ENCODE data around the gene ANXA5.

ANXA5 gene

DNA sequence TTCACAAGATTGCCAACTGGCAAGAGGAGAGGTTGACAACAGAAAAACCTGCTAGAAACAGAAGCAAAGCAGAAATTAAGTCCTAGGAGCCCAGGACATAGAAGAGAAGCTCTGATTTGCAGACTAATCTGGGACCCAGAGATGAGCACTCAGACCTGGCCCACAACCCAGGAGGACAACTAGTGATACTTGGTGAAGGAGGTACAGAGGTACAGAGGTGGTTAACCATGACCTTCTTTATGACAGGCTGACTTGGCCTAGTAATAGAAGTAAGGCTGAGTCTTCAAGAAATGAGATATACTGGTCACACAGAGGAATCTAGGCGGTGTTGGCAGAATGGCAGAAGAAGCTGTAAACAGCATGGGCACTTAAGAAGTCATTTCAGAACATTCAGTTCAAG is 43.6 kb downstream of the ANXA5 start:
- Histone ChIP-seq H3K27me3 (ENCODE audit: control insufficient read depth in 3 of 3, insufficient read depth in 3 of 3, low read depth in 1 of 3, low read length in 3 of 3) (no peaks in the 10 kb centered on the region), H3K27ac (replicated peaks; ENCODE audit: low read length) (no peak overlapping the region), H3K36me3 (replicated peaks in 1 of 2; ENCODE audit: control insufficient read depth in 2 of 2, insufficient read depth in 2 of 2, low read length in 2 of 2) (no peaks in the 10 kb centered on the region), H2BK12ac (ENCODE audit: low read length) (no peak overlapping the region), H3K18ac (ENCODE audit: low read length) (no peak overlapping the region), H3K4me2 (ENCODE audit: insufficient read depth, low read length, poor library complexity, severe bottlenecking) (no peak overlapping the region), H2BK5ac (ENCODE audit: low read length) (no peak overlapping the region), H3K4me1 (ENCODE audit: control insufficient read depth in 2 of 2, insufficient read depth in 1 of 2, low read depth in 1 of 2, low read length in 2 of 2) (peaks cover 0 to 3% of the 10 kb centered on the region in 2 donors), H3K14ac (ENCODE audit: low read length) (no peak overlapping the region), H2AK5ac (ENCODE audit: low read depth, low read length) (no peak overlapping the region), H3K4ac (ENCODE audit: low read length) (no peak overlapping the region), H2BK15ac (ENCODE audit: low read length) (no peak overlapping the region), H4K8ac (ENCODE audit: low read depth, low read length) (no peak overlapping the region), H3K79me1 (ENCODE audit: low read depth, low read length) (no peaks in the 10 kb centered on the region), H4K91ac (ENCODE audit: low read depth, low read length, poor library complexity) (no peak overlapping the region), H2BK120ac (ENCODE audit: low read depth, low read length) (no peak overlapping the region), H3K9ac (ENCODE audit: low read depth, low read length, poor library complexity) (no peak overlapping the region), H3K4me3 (ENCODE audit: low read length in 2 of 2) (no peak overlapping the region), H2AFZ (ENCODE audit: low read length) (no peak overlapping the region), H3K9me3 (replicated peaks in 1 of 2; ENCODE audit: control insufficient read depth in 2 of 2, insufficient read depth in 1 of 2, low read depth in 1 of 2, low read length in 2 of 2) (no peaks in the 10 kb centered on the region), H3K23ac (ENCODE audit: low read depth, low read length, poor library complexity) (no peak overlapping the region)
- no peak for DNase-seq (ENCODE audit: low spot score)
- no CpG with 5 or more reads among the region's 1 CpG for WGBS, 2 donors (ENCODE audit: extremely low coverage in 2 of 2, insufficient read length in 2 of 2, insufficient replicate concordance in 1 of 2)

DNA sequence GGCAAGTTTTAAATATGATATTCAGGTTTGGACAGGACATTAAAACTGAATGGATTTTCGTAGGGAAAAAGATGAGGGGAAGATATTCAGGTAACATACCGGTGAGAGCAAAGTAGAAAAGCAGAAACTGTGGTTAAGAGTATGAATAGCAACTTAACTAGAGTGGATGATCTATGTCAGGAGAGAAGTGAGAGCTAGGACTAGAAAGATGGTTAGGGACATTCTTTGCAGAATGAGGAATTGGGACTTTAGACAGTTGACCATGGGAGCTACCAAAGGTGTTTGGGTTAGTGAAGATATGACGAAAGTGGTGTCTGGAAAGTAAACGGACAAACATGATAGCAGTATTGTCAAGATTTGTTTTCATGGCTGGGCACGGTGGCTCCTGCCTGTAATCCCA is 45.2 kb downstream of the ANXA5 start:
- Histone ChIP-seq H3K18ac (ENCODE audit: low read length) (no peak overlapping the region), H3K9me3 (replicated peaks in 1 of 2; ENCODE audit: control insufficient read depth in 2 of 2, insufficient read depth in 1 of 2, low read depth in 1 of 2, low read length in 2 of 2) (no peaks in the 10 kb centered on the region)
- WGBS, 2 donors (ENCODE audit: extremely low coverage in 2 of 2, insufficient read length in 2 of 2, insufficient replicate concordance in 1 of 2): no CpG with 5 or more reads among the region's 5 CpGs

DNA sequence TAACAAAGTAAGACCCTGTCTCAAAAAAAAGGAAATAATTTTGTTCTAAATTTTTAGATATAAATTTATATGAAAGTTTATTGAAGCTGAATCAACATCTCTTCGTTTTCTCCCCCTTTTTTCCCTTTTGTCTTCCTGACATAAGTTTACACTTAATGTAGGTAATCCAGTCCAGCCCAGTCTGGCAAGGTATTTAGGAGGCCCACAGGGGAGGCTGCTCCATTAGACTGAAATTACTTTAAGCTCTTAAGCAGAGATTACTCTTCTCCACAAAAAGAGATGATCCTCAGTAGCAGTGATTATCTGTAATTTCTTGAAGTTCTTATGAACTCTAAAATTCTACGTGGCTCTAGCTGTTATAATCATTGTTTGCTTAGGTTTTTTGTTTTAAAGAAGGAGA is 46.0 kb downstream of the ANXA5 start:
- no peak overlapping the region for H3K23ac ChIP-seq (ENCODE audit: low read depth, low read length, poor library complexity)
- no peak overlapping the region for H3K4ac ChIP-seq (ENCODE audit: low read length)
- no peak overlapping the region for H3K9ac ChIP-seq (ENCODE audit: low read depth, low read length, poor library complexity)
- H3K14ac ChIP-seq (ENCODE audit: low read length): no peak overlapping the region
- H2BK120ac ChIP-seq (ENCODE audit: low read depth, low read length): no peak overlapping the region
- H3K9me3 ChIP-seq (replicated peaks in 1 of 2; ENCODE audit: control insufficient read depth in 2 of 2, insufficient read depth in 1 of 2, low read depth in 1 of 2, low read length in 2 of 2): no peaks in the 10 kb centered on the region
- no peak overlapping the region for H4K8ac ChIP-seq (ENCODE audit: low read depth, low read length)
- no peak overlapping the region for H3K4me2 ChIP-seq (ENCODE audit: insufficient read depth, low read length, poor library complexity, severe bottlenecking)
- no peak overlapping the region for H2AFZ ChIP-seq (ENCODE audit: low read length)
- H3K4me3 ChIP-seq (ENCODE audit: low read length in 2 of 2): no peak overlapping the region
- no peaks in the 10 kb centered on the region for H3K27me3 ChIP-seq (ENCODE audit: control insufficient read depth in 3 of 3, insufficient read depth in 3 of 3, low read depth in 1 of 3, low read length in 3 of 3)
- no peak overlapping the region for H3K18ac ChIP-seq (ENCODE audit: low read length)
- no peaks in the 10 kb centered on the region for H3K79me1 ChIP-seq (ENCODE audit: low read depth, low read length)
- H2AK5ac ChIP-seq (ENCODE audit: low read depth, low read length): no peak overlapping the region
- no peak for DNase-seq (ENCODE audit: low spot score)
- no peak overlapping the region for H3K27ac ChIP-seq (replicated peaks; ENCODE audit: low read length)
- H3K36me3 ChIP-seq (replicated peaks in 1 of 2; ENCODE audit: control insufficient read depth in 2 of 2, insufficient read depth in 2 of 2, low read length in 2 of 2): no peaks in the 10 kb centered on the region
- no peak overlapping the region for H2BK12ac ChIP-seq (ENCODE audit: low read length)
- H2BK5ac ChIP-seq (ENCODE audit: low read length): no peak overlapping the region
- no peak overlapping the region for H4K91ac ChIP-seq (ENCODE audit: low read depth, low read length, poor library complexity)
- no peaks in the 10 kb centered on the region for H3K4me1 ChIP-seq (ENCODE audit: control insufficient read depth in 2 of 2, insufficient read depth in 1 of 2, low read depth in 1 of 2, low read length in 2 of 2)
- no CpG with 5 or more reads among the region's 2 CpGs for WGBS, 2 donors (ENCODE audit: extremely low coverage in 2 of 2, insufficient read length in 2 of 2, insufficient replicate concordance in 1 of 2)
- H2BK15ac ChIP-seq (ENCODE audit: low read length): no peak overlapping the region

More for the DNA sequence above, 45.2 kb downstream of the ANXA5 start:
- Histone ChIP-seq H3K79me1 (ENCODE audit: low read depth, low read length) (no peaks in the 10 kb centered on the region), H3K27me3 (ENCODE audit: control insufficient read depth in 3 of 3, insufficient read depth in 3 of 3, low read depth in 1 of 3, low read length in 3 of 3) (no peaks in the 10 kb centered on the region), H2AFZ (ENCODE audit: low read length) (no peak overlapping the region), H3K23ac (ENCODE audit: low read depth, low read length, poor library complexity) (no peak overlapping the region), H2BK12ac (ENCODE audit: low read length) (no peak overlapping the region), H4K8ac (ENCODE audit: low read depth, low read length) (no peak overlapping the region), H3K36me3 (replicated peaks in 1 of 2; ENCODE audit: control insufficient read depth in 2 of 2, insufficient read depth in 2 of 2, low read length in 2 of 2) (no peaks in the 10 kb centered on the region), H3K4me3 (ENCODE audit: low read length in 2 of 2) (no peak overlapping the region), H2BK5ac (ENCODE audit: low read length) (no peak overlapping the region), H3K27ac (replicated peaks; ENCODE audit: low read length) (no peak overlapping the region), H2AK5ac (ENCODE audit: low read depth, low read length) (no peak overlapping the region), H4K91ac (ENCODE audit: low read depth, low read length, poor library complexity) (no peak overlapping the region), H2BK15ac (ENCODE audit: low read length) (no peak overlapping the region), H2BK120ac (ENCODE audit: low read depth, low read length) (no peak overlapping the region), H3K4me2 (ENCODE audit: insufficient read depth, low read length, poor library complexity, severe bottlenecking) (no peak overlapping the region), H3K9ac (ENCODE audit: low read depth, low read length, poor library complexity) (no peak overlapping the region), H3K14ac (ENCODE audit: low read length) (no peak overlapping the region), H3K4ac (ENCODE audit: low read length) (no peak overlapping the region), H3K4me1 (ENCODE audit: control insufficient read depth in 2 of 2, insufficient read depth in 1 of 2, low read depth in 1 of 2, low read length in 2 of 2) (peaks cover 0 to 3% of the 10 kb centered on the region in 2 donors)
- no peak for DNase-seq (ENCODE audit: low spot score)

DNA sequence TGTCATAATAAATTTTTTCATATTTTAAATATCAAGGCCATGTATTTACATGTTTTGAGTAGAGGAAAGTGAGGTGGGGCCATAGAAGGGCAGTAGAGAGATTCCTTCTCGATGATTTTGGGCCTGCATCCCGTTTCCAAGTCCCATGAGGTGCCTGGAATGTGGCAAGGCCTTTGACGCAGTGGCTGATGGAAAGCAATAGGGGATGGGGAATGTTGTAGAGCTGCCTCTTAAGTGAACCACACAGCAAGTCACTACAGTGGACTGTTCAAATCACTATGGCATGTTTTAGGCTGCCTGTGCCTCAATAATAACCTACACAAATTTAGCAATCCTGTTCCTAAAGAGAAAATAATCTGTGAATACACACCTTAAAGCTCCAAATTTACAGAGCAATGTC is 48.3 kb downstream of the ANXA5 start:
- no peak overlapping the region for H3K4me2 ChIP-seq (ENCODE audit: insufficient read depth, low read length, poor library complexity, severe bottlenecking)
- no peak for DNase-seq (ENCODE audit: low spot score)
- no peak overlapping the region for H2BK15ac ChIP-seq (ENCODE audit: low read length)
- H2BK12ac ChIP-seq (ENCODE audit: low read length): no peak overlapping the region
- no peak overlapping the region for H2BK5ac ChIP-seq (ENCODE audit: low read length)
- no peak overlapping the region for H4K8ac ChIP-seq (ENCODE audit: low read depth, low read length)
- no peak overlapping the region for H3K18ac ChIP-seq (ENCODE audit: low read length)
- no peaks in the 10 kb centered on the region for H3K9me3 ChIP-seq (replicated peaks in 1 of 2; ENCODE audit: control insufficient read depth in 2 of 2, insufficient read depth in 1 of 2, low read depth in 1 of 2, low read length in 2 of 2)
- no peak overlapping the region for H2AK5ac ChIP-seq (ENCODE audit: low read depth, low read length)
- H3K23ac ChIP-seq (ENCODE audit: low read depth, low read length, poor library complexity): no peak overlapping the region
- no peaks in the 10 kb centered on the region for H3K27me3 ChIP-seq (ENCODE audit: control insufficient read depth in 3 of 3, insufficient read depth in 3 of 3, low read depth in 1 of 3, low read length in 3 of 3)
- H4K91ac ChIP-seq (ENCODE audit: low read depth, low read length, poor library complexity): no peak overlapping the region
- no peak overlapping the region for H3K9ac ChIP-seq (ENCODE audit: low read depth, low read length, poor library complexity)
- H2AFZ ChIP-seq (ENCODE audit: low read length): no peak overlapping the region
- H3K4me1 ChIP-seq (ENCODE audit: control insufficient read depth in 2 of 2, insufficient read depth in 1 of 2, low read depth in 1 of 2, low read length in 2 of 2): no peaks in the 10 kb centered on the region
- WGBS, 2 donors (ENCODE audit: extremely low coverage in 2 of 2, insufficient read length in 2 of 2, insufficient replicate concordance in 1 of 2): no CpG with 5 or more reads among the region's 3 CpGs
- H3K14ac ChIP-seq (ENCODE audit: low read length): no peak overlapping the region
- no peak overlapping the region for H3K27ac ChIP-seq (replicated peaks; ENCODE audit: low read length)
- no peak overlapping the region for H3K4ac ChIP-seq (ENCODE audit: low read length)
- no peak overlapping the region for H3K4me3 ChIP-seq (ENCODE audit: low read length in 2 of 2)
- H3K79me1 ChIP-seq (ENCODE audit: low read depth, low read length): no peaks in the 10 kb centered on the region
- H3K36me3 ChIP-seq (replicated peaks in 1 of 2; ENCODE audit: control insufficient read depth in 2 of 2, insufficient read depth in 2 of 2, low read length in 2 of 2): no peaks in the 10 kb centered on the region
- H2BK120ac ChIP-seq (ENCODE audit: low read depth, low read length): no peak overlapping the region

All from neuronal stem cell (in vitro differentiated cells).